Retinal pigment epithelial cell (primary cell): ENCODE results near the gene PDE1C.
A peak's percentile ranks its signal among the peaks of the same experiment; 100 is the strongest.

Experiments used
- DNase-seq: peaks from one replicate; pipeline ENCODE4 v3.0.0-alpha.2; 2010; ENCODE audit warnings: low read depth
- H3K4me3 ChIP-seq: 2 replicates; pipeline ENCODE4 v1.5.1; 2011; ENCODE audit warnings: mild to moderate bottlenecking, low read length, control low read depth, moderate library complexity
- CTCF ChIP-seq: conservative IDR thresholded peaks from 2 replicates; pipeline ENCODE4 v1.5.1; 2011; ENCODE audit warnings: low read depth, low read length, control low read depth, inconsistent platforms

Gene PDE1C

DNA sequence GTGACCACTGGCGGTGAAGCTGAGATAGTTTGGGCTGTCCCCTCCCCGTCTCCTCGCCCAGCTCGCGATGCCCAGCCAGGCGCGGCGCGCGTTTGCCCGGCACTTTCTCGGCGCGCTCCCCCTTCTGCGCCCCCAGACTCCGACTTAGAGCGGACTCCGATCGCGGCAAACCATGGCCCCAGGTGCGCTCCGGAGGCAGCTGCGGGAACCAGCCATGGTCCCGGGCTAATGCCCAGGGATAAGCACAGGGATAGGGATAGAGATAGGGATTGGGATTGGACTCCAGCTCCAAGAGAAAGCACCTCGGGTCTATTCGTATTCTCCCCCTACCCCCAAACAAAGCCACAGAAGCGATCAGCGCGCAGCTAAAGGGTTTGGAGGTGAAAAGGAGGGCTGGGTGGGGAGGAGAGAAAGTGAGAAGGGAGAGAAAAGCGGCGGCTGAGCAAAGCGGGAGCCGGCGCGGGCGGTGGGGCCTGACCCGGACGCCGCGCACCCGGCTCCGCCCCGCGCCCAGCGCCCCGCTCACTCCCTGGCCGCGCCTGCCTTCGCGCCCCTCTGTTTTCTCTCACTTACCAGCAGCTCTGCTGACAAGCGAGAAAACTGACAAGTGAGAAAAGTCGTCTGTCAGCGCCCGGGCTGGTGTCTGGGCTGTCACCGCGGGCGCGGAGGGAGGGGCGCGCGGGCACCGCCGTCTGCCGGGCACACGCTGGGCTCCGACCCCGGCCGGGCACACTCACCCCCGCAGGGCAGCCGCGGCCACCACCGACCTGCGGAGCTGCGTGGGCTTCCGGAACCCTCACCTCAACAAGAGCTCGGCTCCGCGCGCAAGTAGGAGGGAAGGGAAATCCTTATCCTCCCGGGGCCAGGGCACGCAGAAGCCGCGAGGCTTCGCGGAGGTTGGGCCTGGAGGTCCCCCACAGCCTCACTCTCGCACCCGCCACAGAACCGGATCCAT lies at the start of gene PDE1C:
TSS of gene PDE1C (minus strand) at position 2 of the 955 bp plus-strand sequence.
- no peak for TF ChIP-seq CTCF
- H3K4me3 ChIP-seq, result peak within 1 kb of the TSS; percentile 72
- no peak for DNase-seq

DNA sequence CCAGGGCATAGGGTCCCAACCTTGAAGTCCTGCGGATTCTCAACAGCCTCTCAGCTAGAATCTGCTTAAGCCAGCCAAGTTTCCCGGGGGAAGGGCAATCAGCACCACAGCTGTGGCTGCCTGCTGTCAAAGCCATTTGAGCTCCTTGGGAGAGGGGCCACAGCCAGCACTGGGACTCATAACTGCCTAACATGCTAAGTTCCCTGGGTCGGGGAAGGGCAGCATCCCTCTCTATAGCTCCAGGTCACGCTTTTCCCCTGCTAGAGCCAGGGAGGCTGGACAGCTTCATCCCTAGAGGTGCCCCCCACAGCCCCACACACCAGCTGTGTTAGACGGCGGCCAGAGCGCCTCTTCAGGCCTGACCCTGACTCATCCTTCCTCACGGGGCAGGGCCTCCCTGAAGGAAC lies 49.6 kb upstream of the PDE1C start:
- H3K4me3 ChIP-seq, result no peak overlapping the region
- TF ChIP-seq CTCF, result no peak

DNA sequence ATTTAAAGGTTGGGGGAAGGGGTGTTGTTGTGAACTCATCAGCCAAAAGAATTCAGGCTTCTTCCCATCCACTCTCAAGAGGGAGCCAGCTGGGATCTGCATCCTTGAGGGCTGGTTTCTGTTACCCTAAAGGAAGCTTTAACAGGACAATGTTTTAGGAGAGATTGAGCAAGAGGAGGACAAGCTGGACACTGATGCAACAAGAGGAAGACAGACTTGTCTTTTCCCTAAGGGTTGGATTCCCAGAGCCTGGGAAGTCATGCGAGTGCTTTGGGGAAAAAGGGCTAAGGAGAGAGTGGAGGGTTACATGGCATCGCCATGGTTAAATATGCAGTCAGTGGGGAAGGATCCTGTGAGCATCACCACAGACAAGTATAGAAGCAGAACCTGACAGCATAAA lies 47.6 kb upstream of the PDE1C start:
- no peak for TF ChIP-seq CTCF
- no peak for DNase-seq
- no peak overlapping the region for H3K4me3 ChIP-seq

More for the DNA sequence above, 49.6 kb upstream of the PDE1C start:
- DNase-seq, result no peak

DNA sequence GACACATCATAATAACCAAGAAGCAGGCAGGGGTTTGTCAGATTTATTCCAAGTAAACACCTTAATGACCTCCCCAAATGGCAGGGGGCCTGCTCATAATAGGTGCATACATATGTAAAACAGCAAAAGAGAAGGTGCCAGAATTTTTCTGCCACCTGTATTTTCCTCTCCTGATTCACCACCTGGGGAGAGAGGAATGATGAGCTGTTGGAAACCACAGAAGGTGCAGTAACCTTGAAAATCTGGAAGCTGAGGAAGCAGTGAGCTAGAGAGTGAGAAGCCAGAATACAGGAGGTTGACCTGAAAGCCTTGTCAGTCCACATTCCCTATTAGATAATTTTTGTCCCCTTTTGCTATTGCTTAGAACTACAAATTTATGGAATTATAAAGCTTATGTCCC lies 46.2 kb upstream of the PDE1C start:
- no peak for DNase-seq
- no peak overlapping the region for H3K4me3 ChIP-seq
- TF ChIP-seq CTCF, result no peak

- no peak for DNase-seq
- no peak for TF ChIP-seq CTCF
- H3K4me3 ChIP-seq, result no peak overlapping the region
Observed at GRCh38 chr7:32115831-32116230, 45.6 kb upstream of the PDE1C start.

- TF ChIP-seq CTCF, result no peak
- H3K4me3 ChIP-seq, result no peak overlapping the region
- DNase-seq, result no peak
Observed at GRCh38 chr7:32108651-32109050, 38.4 kb upstream of the PDE1C start.

DNA sequence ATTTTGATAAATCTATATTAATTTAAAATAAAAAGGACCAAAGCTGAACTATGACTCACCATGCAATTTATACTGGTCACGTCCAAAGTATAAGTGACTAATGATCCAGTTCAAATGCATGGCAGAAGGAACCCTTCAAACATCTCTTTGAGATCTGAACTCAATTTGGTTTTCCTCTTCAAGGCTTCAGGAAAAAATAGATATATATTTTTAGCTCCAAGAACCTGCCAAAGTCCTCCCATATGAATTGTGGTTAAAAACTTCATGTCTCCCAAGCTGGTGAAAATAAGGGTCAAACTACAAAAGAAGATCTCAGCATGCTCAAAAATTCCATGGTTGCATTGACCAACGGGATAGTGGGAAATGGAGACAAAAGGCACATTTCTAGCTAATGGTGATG lies 34.6 kb upstream of the PDE1C start:
- no peak for DNase-seq
- TF ChIP-seq CTCF, result no peak
- H3K4me3 ChIP-seq, result no peak overlapping the region
